Effector memory CD8-positive, alpha-beta T cell (primary cell): ENCODE data around the gene AGER.
"Not testable (repeated sequence)": the region's sequence is repeated elsewhere in the genome, so short reads cannot be mapped to it uniquely, and the experiment has no call there.

Experiments
- ATAC-seq: fragments of 150-1000 bp; cut with Tn5 transposase; replicated peaks from 2 replicates; pipeline ENCODE4 v1.10.0; 2021; ENCODE audit warnings: mild to moderate bottlenecking, moderate library complexity
- DNase-seq, 3 experiments: peaks; one replicate each; pipeline ENCODE4 v3.0.0; 2021
- H3K27ac Mint-ChIP-seq, 2 donors: one replicate each; pipeline ENCODE4 v1.8.0; 2022; ENCODE audit warnings: mild to moderate bottlenecking in 2 of 2, mixed read lengths in 2 of 2, moderate library complexity in 2 of 2
- H3K27me3 Mint-ChIP-seq, 2 donors: one replicate each; pipeline ENCODE4 v1.8.0; 2022; ENCODE audit warnings: mixed read lengths in 2 of 2
- H3K36me3 Mint-ChIP-seq: one replicate; pipeline ENCODE4 v1.8.0; 2022; ENCODE audit warnings: mild to moderate bottlenecking, moderate library complexity, mixed read lengths; ENCODE audit not compliant: insufficient read depth
- H3K4me1 Mint-ChIP-seq, 2 donors: one replicate each; pipeline ENCODE4 v1.8.0; 2022; ENCODE audit warnings: low read depth in 2 of 2, mixed read lengths in 2 of 2
- H3K4me3 Mint-ChIP-seq, 2 donors: one replicate each; pipeline ENCODE4 v1.8.0; 2022; ENCODE audit warnings: mild to moderate bottlenecking in 2 of 2, mixed read lengths in 2 of 2, moderate library complexity in 2 of 2
- H3K9me3 Mint-ChIP-seq, 2 donors: one replicate each; pipeline ENCODE4 v1.8.0; 2022; ENCODE audit warnings: mixed read lengths in 2 of 2

Gene AGER

GRCh38 chr6:32151181-32151862 is 32.7 kb downstream of the AGER start:
- no peak overlapping the region for H3K27ac Mint-ChIP-seq
- H3K9me3 Mint-ChIP-seq = no peaks in the 10 kb centered on the region
- H3K36me3 Mint-ChIP-seq = peaks cover 19% of the 10 kb centered on the region
- ATAC-seq = no peak
- peaks cover 46 to 55% of the 10 kb centered on the region in 2 donors for H3K4me1 Mint-ChIP-seq
- peak overlapping the region in 1 of 2 donors; percentile 41 for H3K4me3 Mint-ChIP-seq
- no peak for DNase-seq
- H3K27me3 Mint-ChIP-seq = peaks cover 37 to 60% of the 10 kb centered on the region in 2 donors

GRCh38 chr6:32149932-32150870 is 33.9 kb downstream of the AGER start:
- Mint-ChIP-seq H3K27me3 (peaks cover 42 to 62% of the 10 kb centered on the region in 2 donors), H3K36me3 (peaks cover 19% of the 10 kb centered on the region), H3K27ac (no peak overlapping the region), H3K4me3 (peak overlapping the region; percentile 3 to 23), H3K9me3 (no peaks in the 10 kb centered on the region), H3K4me1 (peaks cover 42 to 51% of the 10 kb centered on the region in 2 donors)
- no peak for ATAC-seq
- DNase-seq = no peak

GRCh38 chr6:32149092-32149755 is 34.8 kb downstream of the AGER start:
- Mint-ChIP-seq H3K9me3 (no peaks in the 10 kb centered on the region), H3K27ac (no peak overlapping the region), H3K27me3 (peaks cover 42 to 62% of the 10 kb centered on the region in 2 donors), H3K4me1 (peaks cover 33 to 42% of the 10 kb centered on the region in 2 donors), H3K4me3 (peak overlapping the region; percentile 81 to 82), H3K36me3 (peaks cover 19% of the 10 kb centered on the region)
- peak; percentile 6 for ATAC-seq
- DNase-seq = no peak

GRCh38 chr6:32148289-32149091 is 35.6 kb downstream of the AGER start:
- ATAC-seq (peak; percentile 72), DNase-seq (peak; percentile 55 to 60 (median 58))
- H3K4me1 Mint-ChIP-seq = peaks cover 27 to 36% of the 10 kb centered on the region in 2 donors
- peaks cover 42 to 62% of the 10 kb centered on the region in 2 donors for H3K27me3 Mint-ChIP-seq
- H3K27ac Mint-ChIP-seq = no peak overlapping the region
- peak overlapping the region; percentile 81 to 82 for H3K4me3 Mint-ChIP-seq
- H3K36me3 Mint-ChIP-seq = peaks cover 14% of the 10 kb centered on the region
- H3K9me3 Mint-ChIP-seq = no peaks in the 10 kb centered on the region

GRCh38 chr6:32147401-32148132 is 36.5 kb downstream of the AGER start:
- ATAC-seq = peak; percentile 32
- Mint-ChIP-seq H3K27me3 (peaks cover 42 to 62% of the 10 kb centered on the region in 2 donors), H3K27ac (peak overlapping the region in 1 of 2 donors; percentile 76), H3K4me1 (peaks cover 27 to 29% of the 10 kb centered on the region in 2 donors), H3K9me3 (no peaks in the 10 kb centered on the region), H3K4me3 (no peak overlapping the region), H3K36me3 (peaks cover 7% of the 10 kb centered on the region)
- DNase-seq = no peak

GRCh38 chr6:32146687-32147086 is 37.4 kb downstream of the AGER start:
- H3K4me1 Mint-ChIP-seq = peaks cover 26 to 29% of the 10 kb centered on the region in 2 donors
- H3K9me3 Mint-ChIP-seq = no peaks in the 10 kb centered on the region
- ATAC-seq = no peak
- no peak overlapping the region for H3K27ac Mint-ChIP-seq
- H3K4me3 Mint-ChIP-seq = peak overlapping the region in 1 of 2 donors; percentile 3
- no peak for DNase-seq
- H3K27me3 Mint-ChIP-seq = peaks cover 49 to 65% of the 10 kb centered on the region in 2 donors
- H3K36me3 Mint-ChIP-seq = peaks cover 7% of the 10 kb centered on the region

- DNase-seq (no peak), ATAC-seq (no peak)
- Mint-ChIP-seq H3K9me3 (no peaks in the 10 kb centered on the region), H3K36me3 (peaks cover 7% of the 10 kb centered on the region), H3K4me3 (no peak overlapping the region), H3K27me3 (peaks cover 50 to 65% of the 10 kb centered on the region in 2 donors), H3K27ac (no peak overlapping the region), H3K4me1 (peaks cover 22 to 28% of the 10 kb centered on the region in 2 donors)
These were observed 37.8 kb downstream of the AGER start for GRCh38 chr6:32146287-32146686.

- H3K4me3 Mint-ChIP-seq, ATAC-seq, H3K27ac Mint-ChIP-seq, DNase-seq, H3K9me3 Mint-ChIP-seq, H3K36me3 Mint-ChIP-seq: not testable (repeated sequence)
- Mint-ChIP-seq H3K4me1 (peaks cover 18 to 19% of the 10 kb centered on the region in 2 donors), H3K27me3 (peaks cover 38 to 54% of the 10 kb centered on the region in 2 donors)
These were observed 39.8 kb downstream of the AGER start for GRCh38 chr6:32144238-32144637.

- no peaks in the 10 kb centered on the region for H3K4me1 Mint-ChIP-seq
- ATAC-seq = no peak
- H3K4me3 Mint-ChIP-seq = no peak overlapping the region
- H3K9me3 Mint-ChIP-seq = no peaks in the 10 kb centered on the region
- no peaks in the 10 kb centered on the region for H3K36me3 Mint-ChIP-seq
- DNase-seq = no peak
- no peak overlapping the region for H3K27ac Mint-ChIP-seq
- H3K27me3 Mint-ChIP-seq = peaks cover 14 to 23% of the 10 kb centered on the region in 2 donors
These were observed 43.5 kb downstream of the AGER start for GRCh38 chr6:32140420-32141046.

GRCh38 chr6:32139590-32139989 is 44.5 kb downstream of the AGER start:
- Mint-ChIP-seq H3K4me1 (no peaks in the 10 kb centered on the region), H3K27ac (no peak overlapping the region), H3K4me3 (no peak overlapping the region), H3K27me3 (peaks cover 14 to 23% of the 10 kb centered on the region in 2 donors), H3K9me3 (no peaks in the 10 kb centered on the region), H3K36me3 (no peaks in the 10 kb centered on the region)
- no peak for ATAC-seq
- DNase-seq = no peak

- Mint-ChIP-seq H3K9me3 (no peaks in the 10 kb centered on the region), H3K27ac (no peak overlapping the region), H3K4me3 (no peak overlapping the region), H3K36me3 (no peaks in the 10 kb centered on the region), H3K27me3 (peaks cover 19 to 22% of the 10 kb centered on the region in 2 donors), H3K4me1 (no peaks in the 10 kb centered on the region)
- DNase-seq (no peak), ATAC-seq (no peak)
These were observed 46.6 kb downstream of the AGER start for GRCh38 chr6:32137454-32137853.

GRCh38 chr6:32133786-32134185 is 50.3 kb downstream of the AGER start:
- DNase-seq (no peak), ATAC-seq (no peak)
- Mint-ChIP-seq H3K4me3 (no peak overlapping the region), H3K36me3 (peaks cover 7% of the 10 kb centered on the region), H3K27ac (no peak overlapping the region), H3K4me1 (peaks cover 6 to 8% of the 10 kb centered on the region in 2 donors), H3K9me3 (no peaks in the 10 kb centered on the region), H3K27me3 (peaks cover 0 to 6% of the 10 kb centered on the region in 2 donors)
